Panc1 (cell line): ENCODE results near the gene XBP1. TPM values are rescaled to one million over a fixed set of nuclear protein-coding genes. Genes with fewer than 3 reads are reported as not detected.
"Not testable (repeated sequence)": the region's sequence is repeated elsewhere in the genome, so short reads cannot be mapped to it uniquely, and the experiment has no call there.

Experiments used
- ATAC-seq: fragments of 200-7000 bp; cut with Tn5 transposase; 2 replicates; pipeline ENCODE4 v1.9.1; 2020; ENCODE audit warnings: mild to moderate bottlenecking, moderate library complexity
- BruUV-seq: library from RNA; stranded (reverse); fragments of 400-500 nt; replicated peaks from 2 replicates; lab custom pipeline; 2021; lab: Mats Ljungman, UMichigan
- CTCF ChIA-PET: fragments of 300-600 bp; sonication (Branson Sonifier 250); formaldehyde crosslinking; loops from one replicate; lab custom pipeline; 2022; ENCODE audit warnings: antibody characterized with exemption; lab: Charles Lee
- POLR2A ChIA-PET: fragments of 300-600 bp; sonication (Branson Sonifier 250); formaldehyde crosslinking; loops from one replicate; lab custom pipeline; 2022; ENCODE audit warnings: antibody characterized with exemption; lab: Charles Lee
- DNase-seq: peaks from one replicate; pipeline ENCODE4 v3.0.0-alpha.2; 2010; ENCODE audit warnings: low read depth, low spot score
- H3K27ac ChIP-seq: 2 replicates; pipeline ENCODE4 v1.5.1; 2011; ENCODE audit warnings: mild to moderate bottlenecking, low read length, inconsistent platforms
- H3K27me3 ChIP-seq: fragments of 200-500 bp; sonication (Bioruptor generic); 2 replicates; pipeline ENCODE4 v1.6.0; 2014; ENCODE audit warnings: low read length, inconsistent platforms; ENCODE audit not compliant: control insufficient read depth, insufficient read depth
- H3K36me3 ChIP-seq: fragments of 200-500 bp; sonication (Bioruptor generic); 2 replicates; pipeline ENCODE4 v1.5.1; 2014; ENCODE audit warnings: inconsistent platforms, mild to moderate bottlenecking, low read length, moderate library complexity; ENCODE audit not compliant: control insufficient read depth, insufficient read depth
- H3K4me1 ChIP-seq: 2 replicates; pipeline ENCODE4 v1.5.1; 2011; ENCODE audit warnings: inconsistent platforms, mild to moderate bottlenecking, low read length, moderate library complexity; ENCODE audit not compliant: control insufficient read depth, insufficient read depth
- H3K4me3 ChIP-seq, 2 experiments: 2 replicates each; pipeline ENCODE4 v1.5.1; 2011 to 2012; ENCODE audit warnings: low read depth in 2 of 2, low read length in 2 of 2, mild to moderate bottlenecking in 2 of 2, inconsistent platforms in 1 of 2, moderate library complexity in 1 of 2
- H3K9me3 ChIP-seq: fragments of 200-500 bp; sonication (Bioruptor generic); 2 replicates; pipeline ENCODE4 v1.5.1; 2014; ENCODE audit warnings: low read depth, mild to moderate bottlenecking, inconsistent platforms, low read length, moderate library complexity; ENCODE audit not compliant: control insufficient read depth, insufficient read depth
- CTCF ChIP-seq: fragments of 450-650 bp; IDR thresholded peaks from 2 replicates; pipeline ENCODE4 v1.5.1; 2017; ENCODE audit warnings: mild to moderate bottlenecking
- POLR2AphosphoS5 ChIP-seq: IDR thresholded peaks from 2 replicates; pipeline ENCODE4 v1.6.1; 2012; ENCODE audit warnings: mild to moderate bottlenecking, low read depth, low read length, moderate library complexity
- REST ChIP-seq, 2 experiments: IDR thresholded peaks; 2 replicates each; pipeline ENCODE4 v1.6.1; 2011 to 2012; ENCODE audit warnings: low read depth in 2 of 2, control low read depth in 1 of 2, low read length in 1 of 2, mild to moderate bottlenecking in 1 of 2, moderate library complexity in 1 of 2; ENCODE audit not compliant: insufficient read depth in 1 of 2
- SIN3A ChIP-seq: IDR thresholded peaks from 2 replicates; pipeline ENCODE4 v1.6.1; 2012; ENCODE audit warnings: low read depth, mild to moderate bottlenecking, low read length, moderate library complexity, borderline replicate concordance; ENCODE audit not compliant: insufficient read depth
- TCF7L2 ChIP-seq: IDR thresholded peaks from 2 replicates; pipeline ENCODE4 v1.6.1; 2011; ENCODE audit warnings: mild to moderate bottlenecking, low read depth, low read length, inconsistent platforms
- in situ Hi-C: cut with HindIII; loops from 2 replicates; pipeline ENCODE4 v1.10.0; 2016; ENCODE audit warnings: low sequenced_read_pairs, low pct_unique_long_range_greater_than_20kb
- intact Hi-C: fragments of 100-400 bp; cut with micrococcal nuclease; formaldehyde crosslinking; loops from one replicate; pipeline ENCODE4 v1.10.0; 2022; ENCODE audit not compliant: unreplicated experiment
- total RNA-seq: library from RNA; stranded (reverse); gene quantifications from one replicate; pipeline ENCODE4 v1.2.1, GENCODE V29; 2021; ENCODE audit not compliant: unreplicated experiment

Gene XBP1
- total RNA-seq, 1 experiment from 2014 or later, result 48.8 TPM

GRCh38 chr22:28824455-28824854 lies 24.1 kb upstream of the XBP1 start:
- POLR2A ChIA-PET, result not testable (repeated sequence)

GRCh38 chr22:28822930-28823551 lies 22.7 kb upstream of the XBP1 start:
- intact Hi-C loops (no loop called here), in situ Hi-C loops (no loop called here)
- DNase-seq (no peak), ATAC-seq (no peak)
- no peak for TF ChIP-seq POLR2AphosphoS5
- TF ChIP-seq CTCF, result no peak
- TF ChIP-seq TCF7L2, result no peak
- TF ChIP-seq REST (IDR thresholded peaks at IDR 0.05; ENCODE audit: insufficient read depth in 1 of 2, low read depth in 2 of 2, low read length in 1 of 2), result no peak
- no peak for TF ChIP-seq SIN3A
- Histone ChIP-seq H3K27ac (no peak overlapping the region), H3K27me3 (no peaks in the 10 kb centered on the region), H3K9me3 (no peaks in the 10 kb centered on the region), H3K4me3 (no peak overlapping the region), H3K36me3 (no peaks in the 10 kb centered on the region), H3K4me1 (no peaks in the 10 kb centered on the region)
- ChIA-PET CTCF (no interaction called here), POLR2A (no interaction called here)
- no TSS peak for BruUV-seq

More at GRCh38 chr22:28824455-28824854, 24.1 kb upstream of the XBP1 start:
- H3K27me3 ChIP-seq, H3K27ac ChIP-seq, H3K4me1 ChIP-seq, ATAC-seq, H3K4me3 ChIP-seq, BruUV-seq, intact Hi-C loops, DNase-seq, H3K36me3 ChIP-seq, CTCF ChIA-PET, in situ Hi-C loops, H3K9me3 ChIP-seq: not testable (repeated sequence)

GRCh38 chr22:28821452-28821851 lies 21.1 kb upstream of the XBP1 start:
- TF ChIP-seq REST (IDR thresholded peaks at IDR 0.05; ENCODE audit: insufficient read depth in 1 of 2, low read depth in 2 of 2, low read length in 1 of 2), result no peak
- no peak for TF ChIP-seq CTCF
- no peak for TF ChIP-seq SIN3A
- no peak for TF ChIP-seq POLR2AphosphoS5
- TF ChIP-seq TCF7L2, result no peak
- ChIA-PET POLR2A (no interaction called here), CTCF (interaction anchor here (0.7 kb wide), 1 partner anchor 220 kb away, joined by 3 read pairs; no protein-coding TSS in a partner anchor)
- ATAC-seq, result no peak
- Histone ChIP-seq H3K27ac (no peak overlapping the region), H3K9me3 (no peaks in the 10 kb centered on the region), H3K4me1 (no peaks in the 10 kb centered on the region), H3K4me3 (no peak overlapping the region), H3K36me3 (no peaks in the 10 kb centered on the region), H3K27me3 (no peaks in the 10 kb centered on the region)
- intact Hi-C loops, result no loop called here
- BruUV-seq, result no TSS peak
- in situ Hi-C loops, result no loop called here
- DNase-seq, result no peak
